GM21576 (cell line): ENCODE results near the gene FAM168A.

Source experiments
- ATAC-seq: cut with Tn5 transposase; IDR thresholded peaks from one replicate; pipeline ENCODE4 v1.9.1; 2021; ENCODE audit warnings: mild to moderate bottlenecking, moderate library complexity; ENCODE audit not compliant: unreplicated experiment

The FAM168A gene

GRCh38 chr11:73563539-73564200 lies 34.2 kb downstream of the FAM168A start:
- no peak for ATAC-seq

DNA sequence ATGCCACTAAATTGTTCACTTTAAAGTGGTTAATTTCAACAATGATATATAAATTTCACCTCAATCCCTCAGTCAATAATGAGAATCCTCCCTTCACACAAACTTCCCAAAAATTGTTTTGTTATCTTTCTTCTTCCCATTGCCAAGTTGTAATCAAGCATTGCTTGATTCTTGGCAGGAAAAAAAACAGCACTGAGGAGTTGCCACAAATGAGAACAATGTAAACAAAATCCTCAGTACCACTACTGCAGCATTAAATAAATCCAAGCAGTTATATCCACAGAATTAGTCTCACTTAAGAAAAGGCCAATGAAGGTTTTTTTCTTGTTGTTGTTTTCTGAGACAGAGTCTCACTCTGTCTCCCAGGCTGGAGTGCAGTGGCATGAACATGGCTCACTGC lies 38.2 kb downstream of the FAM168A start:
- ATAC-seq: no peak

DNA sequence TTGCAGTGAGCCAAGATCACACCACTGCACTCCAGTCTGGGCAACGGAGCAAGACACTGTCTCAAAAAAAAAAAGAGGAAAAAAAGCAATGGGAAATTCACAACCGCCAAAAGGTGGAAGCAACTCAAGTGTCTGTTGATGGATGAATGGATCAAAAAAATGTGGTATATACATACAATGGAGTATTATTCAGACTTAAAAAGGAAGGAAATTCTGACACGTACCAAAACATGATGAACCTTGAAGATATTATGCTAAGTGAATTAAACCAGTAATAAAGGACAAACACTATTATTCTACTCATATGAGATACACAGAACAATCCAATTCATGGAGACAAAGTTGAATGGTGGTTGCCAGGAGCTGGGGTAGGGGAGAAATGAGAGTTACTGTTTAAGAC lies 40.9 kb downstream of the FAM168A start:
- ATAC-seq: no peak

- no peak for ATAC-seq
These were observed 42.3 kb downstream of the FAM168A start for GRCh38 chr11:73555615-73556014.

- ATAC-seq: no peak
These were observed 43.1 kb downstream of the FAM168A start for GRCh38 chr11:73554671-73555320.

DNA sequence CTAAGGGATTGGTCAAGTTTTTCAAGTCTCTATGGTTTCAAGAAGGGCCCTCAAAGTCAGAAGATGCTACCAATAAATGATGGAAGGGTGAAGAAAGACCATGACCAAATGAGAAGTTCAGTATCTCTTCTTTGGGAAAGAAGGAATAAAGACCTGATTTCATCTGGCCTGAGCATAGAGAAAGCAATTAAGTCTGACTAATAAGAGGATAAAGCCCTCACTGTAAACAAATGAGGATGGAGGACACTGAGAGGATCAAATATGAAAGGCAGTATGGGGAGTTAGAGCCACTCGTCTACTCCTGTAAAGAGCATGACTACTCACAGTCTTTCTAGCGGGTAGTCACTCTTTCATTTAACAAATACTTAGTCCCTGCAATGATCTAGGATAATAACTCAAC lies 44.6 kb downstream of the FAM168A start:
- no peak for ATAC-seq

- ATAC-seq: no peak
These were observed 46.2 kb downstream of the FAM168A start for GRCh38 chr11:73551677-73552076.

- no peak for ATAC-seq
These were observed 48.5 kb downstream of the FAM168A start for GRCh38 chr11:73549376-73549775.

DNA sequence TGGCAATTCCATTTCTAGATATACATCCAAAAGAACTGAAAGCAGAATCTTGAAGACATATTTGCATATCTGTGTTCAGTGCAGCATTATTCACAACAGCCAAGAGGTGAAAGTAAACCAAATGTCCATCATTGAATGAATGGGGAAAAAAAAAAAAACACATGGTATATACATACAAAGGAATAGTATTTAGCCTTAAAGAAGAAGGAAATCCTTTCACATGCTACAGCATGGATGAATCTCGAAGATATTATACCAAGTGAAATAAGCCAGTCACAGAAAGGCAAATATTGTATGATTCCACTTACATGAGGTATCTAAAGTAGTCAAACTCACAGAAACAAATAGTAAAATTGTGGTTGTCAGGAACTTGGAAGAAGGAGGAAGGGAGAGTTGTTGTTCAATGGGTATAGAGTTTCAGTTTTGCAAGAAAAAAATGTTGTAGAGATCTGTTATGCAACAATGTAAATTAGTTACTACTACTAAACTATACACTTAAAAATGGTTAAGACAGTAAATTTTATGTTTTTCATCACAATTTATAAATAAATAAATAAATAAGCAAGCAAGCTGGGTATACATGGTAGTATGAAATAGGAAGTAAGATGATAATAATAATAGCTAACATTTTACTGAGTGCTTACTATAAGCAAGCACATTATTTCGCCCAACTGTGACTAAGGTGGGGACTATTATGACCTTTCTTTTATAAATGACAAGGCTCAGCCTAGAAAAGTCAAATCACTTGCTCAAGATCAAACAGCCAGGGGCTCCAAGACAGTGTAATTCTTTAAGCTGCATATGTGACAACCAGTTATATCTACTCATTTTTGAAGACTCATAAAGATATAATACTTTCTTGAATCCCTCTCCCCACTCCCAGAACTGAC lies 50.0 kb downstream of the FAM168A start:
- ATAC-seq: no peak

GRCh38 chr11:73542175-73542574 lies 55.7 kb downstream of the FAM168A start:
- no peak for ATAC-seq

- ATAC-seq: no peak
These were observed 58.3 kb downstream of the FAM168A start for GRCh38 chr11:73539506-73540084.

DNA sequence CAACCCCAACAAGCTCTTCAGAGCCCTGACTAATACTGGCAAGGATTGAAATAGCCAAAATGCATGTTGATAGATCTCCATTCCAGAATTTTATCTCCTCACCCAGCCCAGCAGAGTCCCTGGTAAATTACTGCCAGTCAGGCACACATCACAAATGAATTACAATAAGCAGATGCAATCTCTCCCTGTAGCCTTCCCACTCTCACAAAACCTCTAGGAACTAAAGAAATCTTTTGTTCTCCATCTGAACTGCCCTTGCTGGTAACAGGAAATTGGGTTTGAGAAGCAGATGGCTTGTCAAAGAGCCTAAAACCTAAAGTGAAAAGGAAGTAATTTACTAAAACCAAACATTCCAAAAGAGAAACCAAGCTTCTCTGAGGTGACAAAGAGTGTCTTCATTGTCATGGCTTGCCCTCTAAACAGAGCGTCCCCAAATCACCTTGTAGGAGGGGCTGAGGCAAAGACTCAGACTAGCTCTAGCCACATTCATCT lies 59.5 kb downstream of the FAM168A start:
- ATAC-seq: no peak

- no peak for ATAC-seq
These were observed 59.9 kb downstream of the FAM168A start for GRCh38 chr11:73537969-73538368.

- no peak for ATAC-seq
These were observed 61.0 kb downstream of the FAM168A start for GRCh38 chr11:73536961-73537360.

- no peak for ATAC-seq
These were observed 65.6 kb downstream of the FAM168A start for GRCh38 chr11:73532310-73532709.

GRCh38 chr11:73531386-73531785 lies 66.5 kb downstream of the FAM168A start:
- no peak for ATAC-seq

DNA sequence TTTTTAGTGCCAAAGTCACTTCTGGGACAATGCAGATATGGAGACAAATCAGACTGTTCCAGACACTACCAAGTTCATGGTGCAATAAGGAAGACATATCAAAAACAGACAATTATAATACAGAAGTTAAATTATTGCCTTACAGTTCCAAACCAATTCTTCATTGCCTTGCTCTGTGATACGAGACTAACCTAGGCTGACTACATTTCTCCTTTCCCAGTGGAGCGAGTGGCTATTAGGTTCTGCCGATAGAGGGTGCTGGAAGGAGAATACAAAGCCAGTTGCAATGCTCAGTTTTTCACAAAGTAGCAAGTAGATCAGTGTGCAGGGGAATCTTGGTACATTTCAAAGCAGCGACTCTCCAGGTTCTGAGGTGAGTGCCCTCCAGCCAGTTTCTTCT lies 67.8 kb downstream of the FAM168A start:
- no peak for ATAC-seq

- ATAC-seq: no peak
These were observed 68.7 kb downstream of the FAM168A start for GRCh38 chr11:73529204-73529530.

- ATAC-seq: no peak
These were observed 69.3 kb downstream of the FAM168A start for GRCh38 chr11:73528483-73529203.

DNA sequence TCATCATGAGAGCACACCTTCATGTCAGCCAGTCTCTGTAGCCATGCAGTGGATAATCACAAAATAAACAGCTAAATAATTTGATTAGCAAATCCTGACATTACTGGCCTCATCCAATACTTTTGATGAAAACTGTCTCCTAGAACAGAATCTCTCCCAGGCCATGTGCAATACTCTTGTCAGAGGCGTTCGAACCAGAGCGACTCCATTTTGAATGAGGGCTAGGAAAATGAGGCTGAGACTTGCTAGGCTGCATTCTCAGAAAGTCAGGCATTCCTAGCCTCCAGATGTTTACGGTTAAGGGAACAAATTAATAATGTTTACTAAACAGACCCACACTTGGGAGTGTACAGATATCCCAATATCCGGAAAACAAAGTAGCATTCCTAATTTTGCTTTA lies 69.9 kb downstream of the FAM168A start:
- no peak for ATAC-seq

DNA sequence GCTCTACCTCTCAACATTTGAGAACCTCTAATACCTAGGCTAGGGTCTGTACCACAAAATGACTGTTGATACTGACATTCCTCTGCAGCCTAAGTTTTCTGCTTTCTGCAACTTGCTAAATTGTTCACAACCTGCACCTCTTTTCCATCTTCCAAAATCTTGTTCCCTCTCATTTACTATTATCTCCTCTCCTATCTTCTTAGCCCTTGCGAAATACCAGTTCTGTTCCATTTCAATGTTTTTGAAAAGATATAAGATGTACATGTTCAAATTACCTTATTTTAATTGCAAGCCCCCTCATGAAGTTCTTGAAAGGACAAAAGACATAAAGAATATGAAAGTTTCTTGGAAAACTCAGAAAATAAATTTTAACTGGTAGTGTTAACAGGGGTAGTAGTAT lies 72.3 kb downstream of the FAM168A start:
- ATAC-seq: no peak
